Fibroblast of mammary gland (primary cell): ENCODE data around the gene ADAMTS2.

ENCODE experiments used
- DNase-seq: peaks from one replicate; pipeline ENCODE4 v3.0.0-alpha.2; 2010; ENCODE audit warnings: low read depth
- H3K4me3 ChIP-seq: 2 replicates; pipeline ENCODE4 v1.5.1; 2011; ENCODE audit warnings: low read depth, mild to moderate bottlenecking, low read length, moderate library complexity; ENCODE audit not compliant: control insufficient read depth
- CTCF ChIP-seq: conservative IDR thresholded peaks from 2 replicates; pipeline ENCODE4 v1.5.1; 2011; ENCODE audit warnings: low read depth, low read length, inconsistent platforms; ENCODE audit not compliant: control insufficient read depth, insufficient read depth

Gene ADAMTS2

GRCh38 chr5:179265514-179266290 lies 79.6 kb downstream of the ADAMTS2 start:
- H3K4me3 ChIP-seq: no peak overlapping the region
- DNase-seq: peak; percentile 99
- no peak for TF ChIP-seq CTCF

GRCh38 chr5:179264783-179265513 lies 80.3 kb downstream of the ADAMTS2 start:
- no peak overlapping the region for H3K4me3 ChIP-seq
- TF ChIP-seq CTCF: no peak
- no peak for DNase-seq

- H3K4me3 ChIP-seq: no peak overlapping the region
- no peak for DNase-seq
- TF ChIP-seq CTCF: no peak
These were observed 81.0 kb downstream of the ADAMTS2 start for GRCh38 chr5:179264053-179264782.

GRCh38 chr5:179263391-179264052 lies 81.7 kb downstream of the ADAMTS2 start:
- DNase-seq: no peak
- H3K4me3 ChIP-seq: no peak overlapping the region
- no peak for TF ChIP-seq CTCF

- no peak overlapping the region for H3K4me3 ChIP-seq
- DNase-seq: no peak
- TF ChIP-seq CTCF: no peak
These were observed 82.9 kb downstream of the ADAMTS2 start for GRCh38 chr5:179262126-179262920.
